AG04449 (cell line): Measurements from ENCODE around the gene RPS24.
A peak's percentile ranks its signal among the peaks of the same experiment; 100 is the strongest.
"Not testable (repeated sequence)": the region's sequence is repeated elsewhere in the genome, so short reads cannot be mapped to it uniquely, and the experiment has no call there.

Source experiments
- CTCF ChIA-PET: fragments of 350-600 bp; formaldehyde crosslinking; extraction: SDS; loops from one replicate; lab custom pipeline; 2021; ENCODE audit warnings: antibody characterized with exemption; lab: Yijun Ruan, JAX
- POLR2A ChIA-PET: fragments of 400-600, 350-600 bp; formaldehyde crosslinking; extraction: SDS; loops from one replicate; lab custom pipeline; 2020; ENCODE audit warnings: antibody characterized with exemption, inconsistent platforms; lab: Yijun Ruan, JAX
- DNase-seq: peaks from one replicate; pipeline ENCODE4 v3.0.0-alpha.2; 2010; ENCODE audit warnings: low read depth, low spot score
- H3K4me3 ChIP-seq: 2 replicates; pipeline ENCODE4 v1.5.1; 2011; ENCODE audit warnings: low read depth, mild to moderate bottlenecking, control low read depth, low read length
- TF ChIP-seq, protein P1 (sequence below): IDR thresholded peaks from one replicate; pipeline ENCODE4 v1.5.1; 2011; ENCODE audit warnings: mild to moderate bottlenecking, moderate library complexity, low read length, control low read depth, inconsistent platforms; ENCODE audit not compliant: insufficient read depth; ENCODE audit errors: missing control alignments

The RPS24 gene

DNA sequence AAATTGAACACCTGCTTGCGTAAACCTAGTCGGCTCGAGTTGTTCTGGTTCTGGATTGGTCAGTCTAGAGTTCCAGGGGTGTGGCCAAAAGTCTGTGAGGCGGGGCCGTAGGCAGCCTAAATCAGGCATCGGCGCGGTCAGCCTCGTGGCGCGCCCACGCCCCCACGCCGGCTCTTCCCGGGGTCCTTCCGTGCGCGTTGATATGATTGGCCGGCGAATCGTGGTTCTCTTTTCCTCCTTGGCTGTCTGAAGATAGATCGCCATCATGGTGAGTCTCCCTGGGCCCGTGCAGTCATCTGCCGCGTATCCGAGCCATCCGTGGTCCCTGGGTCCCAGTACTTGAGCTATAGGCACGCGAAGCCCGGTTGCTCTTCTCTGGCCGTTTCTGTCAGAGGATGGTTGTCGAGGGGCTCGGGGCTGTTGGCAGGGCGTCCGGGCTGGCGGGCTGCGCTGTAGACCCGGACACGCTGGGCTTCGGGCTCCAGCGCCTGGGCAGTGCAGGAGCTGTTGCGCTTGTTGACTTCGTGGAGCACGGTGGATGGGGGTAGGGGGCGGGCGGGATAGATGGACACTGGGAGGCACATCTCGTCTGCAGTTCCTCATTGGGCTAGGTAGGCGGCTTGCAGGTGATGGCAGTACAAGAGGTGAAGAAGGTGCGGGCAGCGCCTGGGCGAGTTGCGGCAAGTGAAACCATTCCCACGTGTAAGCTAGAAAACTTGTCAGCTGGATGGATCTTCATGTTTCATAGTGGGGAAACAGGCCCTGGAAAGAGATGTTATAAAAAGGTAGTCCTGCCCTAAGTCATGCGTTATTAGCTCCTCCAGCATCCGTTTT lies at the start of gene RPS24:
TSS of gene RPS24 (plus strand) at position 227 of the 834 bp plus-strand sequence. CDS start at position 266, 39 bp downstream.
- CTCF ChIA-PET, result interaction anchor here (1.5 to 1.8 kb wide), 2 partner anchors 10 to 14 kb away, joined by 4 to 7 read pairs; no protein-coding TSS in a partner anchor
- H3K4me3 ChIP-seq, result peak within 1 kb of the TSS; percentile 88
- TF ChIP-seq, protein P1, sequence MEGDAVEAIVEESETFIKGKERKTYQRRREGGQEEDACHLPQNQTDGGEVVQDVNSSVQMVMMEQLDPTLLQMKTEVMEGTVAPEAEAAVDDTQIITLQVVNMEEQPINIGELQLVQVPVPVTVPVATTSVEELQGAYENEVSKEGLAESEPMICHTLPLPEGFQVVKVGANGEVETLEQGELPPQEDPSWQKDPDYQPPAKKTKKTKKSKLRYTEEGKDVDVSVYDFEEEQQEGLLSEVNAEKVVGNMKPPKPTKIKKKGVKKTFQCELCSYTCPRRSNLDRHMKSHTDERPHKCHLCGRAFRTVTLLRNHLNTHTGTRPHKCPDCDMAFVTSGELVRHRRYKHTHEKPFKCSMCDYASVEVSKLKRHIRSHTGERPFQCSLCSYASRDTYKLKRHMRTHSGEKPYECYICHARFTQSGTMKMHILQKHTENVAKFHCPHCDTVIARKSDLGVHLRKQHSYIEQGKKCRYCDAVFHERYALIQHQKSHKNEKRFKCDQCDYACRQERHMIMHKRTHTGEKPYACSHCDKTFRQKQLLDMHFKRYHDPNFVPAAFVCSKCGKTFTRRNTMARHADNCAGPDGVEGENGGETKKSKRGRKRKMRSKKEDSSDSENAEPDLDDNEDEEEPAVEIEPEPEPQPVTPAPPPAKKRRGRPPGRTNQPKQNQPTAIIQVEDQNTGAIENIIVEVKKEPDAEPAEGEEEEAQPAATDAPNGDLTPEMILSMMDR, result no peak
- DNase-seq, result peak; percentile 84
- POLR2A ChIA-PET, result interaction anchor here (0.6 to 0.9 kb wide), 2 partner anchors 9 to 360 kb away, joined by 3 read pairs; no protein-coding TSS in a partner anchor

DNA sequence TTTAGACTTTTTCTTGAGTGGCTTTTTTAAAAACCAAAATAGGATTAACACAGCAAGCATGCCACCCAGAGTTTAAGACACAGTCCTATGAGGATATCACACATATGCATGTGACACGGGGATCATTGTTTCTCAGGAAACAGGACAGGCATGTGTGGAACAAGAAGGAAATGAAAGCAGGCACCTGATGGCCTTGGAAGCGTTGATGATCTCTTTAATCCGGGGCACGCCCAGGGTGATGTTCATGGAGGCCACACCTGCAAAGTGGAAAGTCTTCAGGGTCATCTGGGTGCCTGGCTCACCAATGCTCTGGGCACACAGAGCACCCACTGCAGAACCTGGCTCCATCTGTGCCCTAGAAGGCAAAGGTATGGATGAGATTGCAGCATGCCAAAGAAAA lies 48.7 kb upstream of the RPS24 start:
- DNase-seq, result no peak
- no peak overlapping the region for H3K4me3 ChIP-seq
- POLR2A ChIA-PET, result no interaction called here
- TF ChIP-seq, protein P1, result no peak
- CTCF ChIA-PET, result no interaction called here

DNA sequence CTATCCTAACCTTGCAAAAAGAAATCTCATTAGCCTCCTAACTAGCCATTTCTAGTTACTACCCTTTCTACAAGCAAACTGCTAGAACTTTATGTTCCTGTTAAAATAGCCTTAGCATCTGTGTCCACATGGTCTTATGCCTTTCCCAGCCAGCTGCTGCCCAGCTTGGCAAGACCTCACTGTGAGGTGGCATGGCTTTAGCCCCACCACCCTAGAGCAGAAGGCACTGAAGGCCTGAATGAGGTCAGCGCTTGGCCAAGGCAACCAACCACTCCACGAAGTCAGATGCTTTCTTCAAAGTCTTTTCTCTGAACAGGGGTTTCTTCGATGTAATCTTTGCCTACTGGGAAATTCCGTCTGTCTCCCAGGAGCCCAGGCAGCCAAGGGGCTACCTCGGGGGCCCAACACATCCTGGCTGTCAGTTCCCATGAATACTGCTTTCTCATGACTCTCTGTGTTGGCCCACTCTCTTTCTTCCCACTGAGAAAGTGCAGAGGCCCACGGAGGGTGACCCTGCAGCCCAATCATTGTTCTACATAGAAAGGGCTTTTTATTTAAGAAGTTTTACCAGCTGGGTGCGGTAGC lies 45.9 kb upstream of the RPS24 start:
- DNase-seq, result no peak
- no peak overlapping the region for H3K4me3 ChIP-seq
- TF ChIP-seq, protein P1, result no peak
- ChIA-PET CTCF (interaction anchor here (1.2 to 1.3 kb wide), 2 partner anchors 119 to 140 kb away, joined by 3 read pairs; no protein-coding TSS in a partner anchor), POLR2A (no interaction called here)

DNA sequence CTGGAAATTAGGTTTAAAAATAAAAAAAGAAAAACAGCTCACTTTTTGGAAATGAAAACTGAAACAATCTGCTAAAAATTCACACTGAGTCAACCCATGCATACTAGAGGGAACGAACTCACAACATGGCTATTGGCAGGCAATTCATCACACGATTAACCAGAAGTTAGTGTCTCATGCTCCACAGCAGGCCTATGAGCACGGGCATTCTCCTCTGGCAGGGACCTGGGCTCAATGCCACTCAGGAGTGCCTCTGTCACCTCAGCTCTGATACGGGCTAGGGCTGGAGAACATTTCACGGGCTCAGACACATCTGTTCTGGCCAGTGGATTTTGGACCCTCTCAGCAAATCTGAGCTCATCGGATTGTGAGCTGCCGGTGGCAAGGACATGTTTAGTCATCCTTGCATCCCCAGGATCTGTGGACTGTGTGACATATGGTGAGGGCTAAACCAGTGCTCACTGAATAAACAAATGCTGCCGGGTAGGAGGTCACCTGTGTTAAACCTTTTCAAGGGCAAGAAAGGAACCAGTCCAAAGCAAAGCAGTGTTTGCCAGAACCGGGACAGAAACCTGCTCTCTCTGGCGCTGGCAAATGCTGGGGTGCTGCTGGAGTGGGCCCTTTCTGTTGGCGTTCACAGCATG lies 44.5 kb upstream of the RPS24 start:
- no peak overlapping the region for H3K4me3 ChIP-seq
- POLR2A ChIA-PET, result interaction anchor here (0.6 kb wide), 1 partner anchor 134 kb away, joined by 3 read pairs; no protein-coding TSS in a partner anchor
- no peak for DNase-seq
- TF ChIP-seq, protein P1, result no peak
- CTCF ChIA-PET, result interaction anchor here (1.1 to 1.5 kb wide), 3 partner anchors 41 to 143 kb away, joined by 3 to 4 read pairs (median 3); no protein-coding TSS in a partner anchor

DNA sequence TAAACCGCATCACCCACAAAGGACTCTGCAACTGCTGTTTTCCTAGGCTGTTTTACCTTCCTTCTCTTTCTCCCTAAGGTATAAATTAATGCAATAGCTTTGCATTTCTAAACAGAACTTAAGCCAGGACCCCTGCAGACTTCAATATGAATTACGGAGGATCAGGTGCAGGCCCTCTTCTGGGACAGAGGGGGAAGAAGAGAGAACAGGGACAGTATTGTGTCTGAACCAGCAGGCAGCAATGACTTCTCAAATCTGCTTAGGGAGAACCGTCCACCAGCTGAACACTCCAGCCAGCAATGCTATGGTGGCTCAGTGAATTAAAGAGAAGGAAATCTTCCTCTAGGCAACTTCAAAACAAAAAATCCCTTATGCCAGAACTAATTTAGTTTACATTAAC lies 40.0 kb upstream of the RPS24 start:
- no peak overlapping the region for H3K4me3 ChIP-seq
- no peak for DNase-seq
- ChIA-PET CTCF (interaction anchor here (1.4 kb wide), 1 partner anchor 146 kb away, joined by 4 read pairs; no protein-coding TSS in a partner anchor), POLR2A (no interaction called here)
- TF ChIP-seq, protein P1, result no peak

DNA sequence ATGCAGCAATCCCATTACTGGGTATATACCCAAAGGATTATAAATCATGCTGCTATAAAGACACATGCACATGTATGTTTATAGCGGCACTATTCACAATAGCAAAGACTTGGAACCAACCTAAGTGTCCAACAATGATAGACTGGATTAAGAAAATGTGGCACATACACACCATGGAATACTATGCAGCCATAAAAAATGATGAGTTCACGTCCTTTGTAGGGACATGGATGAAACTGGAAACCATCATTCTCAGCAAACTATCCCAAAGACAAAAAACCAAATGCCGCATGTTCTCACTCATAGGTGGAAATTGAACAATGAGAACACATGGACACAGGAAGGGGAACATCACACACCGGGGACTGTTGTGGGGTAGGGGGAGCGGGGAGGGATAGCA lies 34.9 kb upstream of the RPS24 start:
- CTCF ChIA-PET, result interaction anchor here (1.2 kb wide), 2 partner anchors 31 to 152 kb away, joined by 3 read pairs; no protein-coding TSS in a partner anchor
- POLR2A ChIA-PET, DNase-seq, H3K4me3 ChIP-seq: not testable (repeated sequence)
